Measurements from ENCODE around the gene SYN1.

GRCh38 chrX:47614618-47615017, 5.0 kb downstream of the SYN1 start:
- no peak for TF ChIP-seq CTCF (IDR thresholded peaks at IDR 0.05; ENCODE audit: low read depth, low read length, missing input control)
- no peak for TF ChIP-seq TAF1 (conservative IDR thresholded peaks at IDR 0.05)
- no peak for TF ChIP-seq EGR1 (IDR thresholded peaks at IDR 0.05; ENCODE audit: low read depth in 2 of 2)
- TF ChIP-seq RXRA (IDR thresholded peaks at IDR 0.05): no peak
- TF ChIP-seq, protein P1, sequence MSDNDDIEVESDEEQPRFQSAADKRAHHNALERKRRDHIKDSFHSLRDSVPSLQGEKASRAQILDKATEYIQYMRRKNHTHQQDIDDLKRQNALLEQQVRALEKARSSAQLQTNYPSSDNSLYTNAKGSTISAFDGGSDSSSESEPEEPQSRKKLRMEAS (IDR thresholded peaks at IDR 0.05): no peak
- no peak for TF ChIP-seq ATF3 (IDR thresholded peaks at IDR 0.05)
- TF ChIP-seq JUND (IDR thresholded peaks at IDR 0.05): no peak
- TF ChIP-seq, protein P2, sequence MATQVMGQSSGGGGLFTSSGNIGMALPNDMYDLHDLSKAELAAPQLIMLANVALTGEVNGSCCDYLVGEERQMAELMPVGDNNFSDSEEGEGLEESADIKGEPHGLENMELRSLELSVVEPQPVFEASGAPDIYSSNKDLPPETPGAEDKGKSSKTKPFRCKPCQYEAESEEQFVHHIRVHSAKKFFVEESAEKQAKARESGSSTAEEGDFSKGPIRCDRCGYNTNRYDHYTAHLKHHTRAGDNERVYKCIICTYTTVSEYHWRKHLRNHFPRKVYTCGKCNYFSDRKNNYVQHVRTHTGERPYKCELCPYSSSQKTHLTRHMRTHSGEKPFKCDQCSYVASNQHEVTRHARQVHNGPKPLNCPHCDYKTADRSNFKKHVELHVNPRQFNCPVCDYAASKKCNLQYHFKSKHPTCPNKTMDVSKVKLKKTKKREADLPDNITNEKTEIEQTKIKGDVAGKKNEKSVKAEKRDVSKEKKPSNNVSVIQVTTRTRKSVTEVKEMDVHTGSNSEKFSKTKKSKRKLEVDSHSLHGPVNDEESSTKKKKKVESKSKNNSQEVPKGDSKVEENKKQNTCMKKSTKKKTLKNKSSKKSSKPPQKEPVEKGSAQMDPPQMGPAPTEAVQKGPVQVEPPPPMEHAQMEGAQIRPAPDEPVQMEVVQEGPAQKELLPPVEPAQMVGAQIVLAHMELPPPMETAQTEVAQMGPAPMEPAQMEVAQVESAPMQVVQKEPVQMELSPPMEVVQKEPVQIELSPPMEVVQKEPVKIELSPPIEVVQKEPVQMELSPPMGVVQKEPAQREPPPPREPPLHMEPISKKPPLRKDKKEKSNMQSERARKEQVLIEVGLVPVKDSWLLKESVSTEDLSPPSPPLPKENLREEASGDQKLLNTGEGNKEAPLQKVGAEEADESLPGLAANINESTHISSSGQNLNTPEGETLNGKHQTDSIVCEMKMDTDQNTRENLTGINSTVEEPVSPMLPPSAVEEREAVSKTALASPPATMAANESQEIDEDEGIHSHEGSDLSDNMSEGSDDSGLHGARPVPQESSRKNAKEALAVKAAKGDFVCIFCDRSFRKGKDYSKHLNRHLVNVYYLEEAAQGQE (IDR thresholded peaks at IDR 0.05): no peak
